HG03571 (cell line): Measurements from ENCODE around the gene SYT5.
"Not testable (repeated sequence)": the region's sequence is repeated elsewhere in the genome, so short reads cannot be mapped to it uniquely, and the experiment has no call there.

ENCODE experiments used
- ATAC-seq: cut with Tn5 transposase; IDR thresholded peaks from one replicate; pipeline ENCODE4 v1.9.1; 2021; ENCODE audit not compliant: unreplicated experiment

SYT5 gene

GRCh38 chr19:55208880-55209692 lies 29.0 kb upstream of the SYT5 start, which contains the start of gene PTPRH:
TSS of gene PTPRH (minus strand) at chr19:55209501. CDS start at chr19:55209433, 68 bp downstream.
- ATAC-seq: no peak

GRCh38 chr19:55206664-55207500 lies 26.8 kb upstream of the SYT5 start:
- ATAC-seq: no peak

- not testable (repeated sequence) for ATAC-seq
Measured at GRCh38 chr19:55202199-55202598, 22.1 kb upstream of the SYT5 start.

- no peak for ATAC-seq
Measured at GRCh38 chr19:55199620-55200204, 19.6 kb upstream of the SYT5 start.

- ATAC-seq: no peak
Measured at GRCh38 chr19:55198651-55199050, 18.6 kb upstream of the SYT5 start.

- ATAC-seq: no peak
Measured at GRCh38 chr19:55197528-55197927, 17.4 kb upstream of the SYT5 start.

- ATAC-seq: no peak
Measured at GRCh38 chr19:55196803-55197202, 16.7 kb upstream of the SYT5 start.

- no peak for ATAC-seq
Measured at GRCh38 chr19:55193481-55193880, 13.4 kb upstream of the SYT5 start.

GRCh38 chr19:55189403-55189835 lies 9.3 kb upstream of the SYT5 start:
- ATAC-seq: no peak

- ATAC-seq: no peak
Measured at GRCh38 chr19:55188625-55189024, 8.5 kb upstream of the SYT5 start.

- no peak for ATAC-seq
Measured at GRCh38 chr19:55186080-55186479, 6.0 kb upstream of the SYT5 start.

- no peak for ATAC-seq
Measured at GRCh38 chr19:55181740-55182139, 1.7 kb upstream of the SYT5 start.

GRCh38 chr19:55178781-55179599 lies 1.1 kb downstream of the SYT5 start:
- peak; percentile 65 for ATAC-seq

- no peak for ATAC-seq
Measured at GRCh38 chr19:55176076-55176475, 4.0 kb downstream of the SYT5 start.

GRCh38 chr19:55175117-55175867 lies 4.8 kb downstream of the SYT5 start:
- no peak for ATAC-seq

GRCh38 chr19:55174425-55175116 lies 5.5 kb downstream of the SYT5 start:
- no peak for ATAC-seq

GRCh38 chr19:55173714-55174409 lies 6.2 kb downstream of the SYT5 start:
- ATAC-seq: no peak

- no peak for ATAC-seq
Measured at GRCh38 chr19:55173186-55173713, 6.8 kb downstream of the SYT5 start.

- no peak for ATAC-seq
Measured at GRCh38 chr19:55172741-55173140, 7.3 kb downstream of the SYT5 start.
